CD4-positive, alpha-beta memory T cell (primary cell): ENCODE results near the gene LCN12. TPM values are rescaled to one million over a fixed set of nuclear protein-coding genes. Genes with fewer than 3 reads are reported as not detected.

ENCODE experiments used
- CTCF ChIA-PET: fragments of 350-600 bp; sonication (Branson Sonifier 250); formaldehyde crosslinking; loops from one replicate; lab custom pipeline; 2021; ENCODE audit warnings: inconsistent platforms; ENCODE audit not compliant: partially characterized antibody; lab: Charles Lee
- POLR2A ChIA-PET: fragments of 350-600 bp; sonication (Branson Sonifier 250); formaldehyde crosslinking; loops from one replicate; lab custom pipeline; 2021; ENCODE audit not compliant: partially characterized antibody; lab: Charles Lee
- DNase-seq, 5 donors: peaks; one replicate each; pipeline versions ENCODE4 v3.0.0 to v3.0.0-alpha.2; 2020 to 2022; ENCODE audit warnings: mixed read lengths in 1 of 5
- H3K27ac ChIP-seq: one replicate; pipeline ENCODE4 v1.7.0; 2013; ENCODE audit warnings: low read depth, low read length
- H3K27me3 ChIP-seq: 2 replicates; pipeline ENCODE4 v1.7.0; 2013; ENCODE audit warnings: mild to moderate bottlenecking, low read length, moderate library complexity; ENCODE audit not compliant: insufficient read depth
- H3K36me3 ChIP-seq: 2 replicates; pipeline ENCODE4 v1.7.0; 2013; ENCODE audit warnings: mild to moderate bottlenecking, low read length, moderate library complexity; ENCODE audit not compliant: insufficient read depth
- H3K4me1 ChIP-seq: 2 replicates; pipeline ENCODE4 v1.7.0; 2013; ENCODE audit warnings: mild to moderate bottlenecking, low read length, moderate library complexity; ENCODE audit not compliant: insufficient read depth
- H3K4me3 ChIP-seq, 2 donors: one replicate each; pipeline ENCODE4 v1.7.0; 2013; ENCODE audit warnings: low read length in 2 of 2, mild to moderate bottlenecking in 1 of 2
- H3K9me3 ChIP-seq, 2 donors: one replicate each; pipeline ENCODE4 v1.7.0; 2013; ENCODE audit warnings: low read length in 2 of 2, control low read depth in 1 of 2; ENCODE audit not compliant: control insufficient read depth in 1 of 2
- H3K27ac Mint-ChIP-seq, 7 donors: one replicate each; pipeline ENCODE4 v1.8.0; 2020 to 2021; ENCODE audit warnings: mixed read lengths in 7 of 7, mild to moderate bottlenecking in 6 of 7, inconsistent platforms in 3 of 7, moderate library complexity in 3 of 7
- H3K27me3 Mint-ChIP-seq, 2 donors: one replicate each; pipeline ENCODE4 v1.8.0; 2020 to 2021; ENCODE audit warnings: mixed read lengths in 2 of 2
- H3K36me3 Mint-ChIP-seq, 2 donors: one replicate each; pipeline ENCODE4 v1.8.0; 2020 to 2021; ENCODE audit warnings: mixed read lengths in 2 of 2, inconsistent platforms in 1 of 2, mild to moderate bottlenecking in 1 of 2
- H3K4me1 Mint-ChIP-seq, 4 donors: one replicate each; pipeline ENCODE4 v1.8.0; 2020 to 2021; ENCODE audit warnings: mixed read lengths in 4 of 4, mild to moderate bottlenecking in 1 of 4
- H3K4me3 Mint-ChIP-seq, 8 donors: one replicate each; pipeline ENCODE4 v1.8.0; 2020 to 2021; ENCODE audit warnings: mixed read lengths in 8 of 8, mild to moderate bottlenecking in 7 of 8, moderate library complexity in 6 of 8, inconsistent platforms in 3 of 8
- H3K9me3 Mint-ChIP-seq, 8 donors: one replicate each; pipeline ENCODE4 v1.8.0; 2020 to 2021; ENCODE audit warnings: mixed read lengths in 8 of 8, mild to moderate bottlenecking in 5 of 8, inconsistent platforms in 3 of 8, moderate library complexity in 1 of 8
- intact Hi-C: fragments of 100-400 bp; cut with micrococcal nuclease; formaldehyde crosslinking; loops from one replicate; pipeline ENCODE4 v1.15.1; 2023
- polyA plus RNA-seq, 2 donors: library from polyadenylated mRNA; unstranded; fragments of 300-500 nt; fragmentation: Illumina TruSeq; gene quantifications; one replicate each; pipeline ENCODE4 v1.2.3, GENCODE V29; 2021
- total RNA-seq, 2 experiments: library from RNA; stranded (reverse); gene quantifications; one replicate each; pipeline ENCODE4 v1.2.3, GENCODE V29; 2021

The LCN12 gene
- total and polyA plus RNA-seq, 4 experiments from 2014 or later: 0.72 to 1.4 TPM; not detected in 2

GRCh38 chr9:136913701-136914438 lies 38.2 kb upstream of the LCN12 start:
- H3K36me3 ChIP-seq: peaks cover 46% of the 10 kb centered on the region
- no peak for DNase-seq
- peaks cover 38 to 42% of the 10 kb centered on the region in 2 donors for H3K36me3 Mint-ChIP-seq
- H3K9me3 Mint-ChIP-seq: no peaks in the 10 kb centered on the region
- H3K27ac Mint-ChIP-seq: peak overlapping the region in 1 of 7 donors; percentile 37
- no peaks in the 10 kb centered on the region for H3K9me3 ChIP-seq
- intact Hi-C loops: no loop called here
- no peak overlapping the region for H3K4me3 ChIP-seq
- peaks cover 3 to 16% (median 6%) of the 10 kb centered on the region in 4 donors for H3K4me1 Mint-ChIP-seq
- H3K4me1 ChIP-seq: no peaks in the 10 kb centered on the region
- ChIA-PET CTCF (no interaction called here), POLR2A (no interaction called here)
- H3K27me3 ChIP-seq: no peaks in the 10 kb centered on the region
- H3K27me3 Mint-ChIP-seq: no peaks in the 10 kb centered on the region
- H3K4me3 Mint-ChIP-seq: no peak overlapping the region
- H3K27ac ChIP-seq: no peak overlapping the region

GRCh38 chr9:136915632-136916329 lies 36.3 kb upstream of the LCN12 start:
- no peak overlapping the region for H3K4me3 ChIP-seq
- CTCF ChIA-PET: no interaction called here
- H3K27me3 ChIP-seq: no peaks in the 10 kb centered on the region
- no peaks in the 10 kb centered on the region for H3K4me1 ChIP-seq
- peaks cover 50% of the 10 kb centered on the region for H3K36me3 ChIP-seq
- Mint-ChIP-seq H3K9me3 (no peaks in the 10 kb centered on the region), H3K27me3 (no peaks in the 10 kb centered on the region), H3K27ac (no peak overlapping the region), H3K4me3 (no peak overlapping the region), H3K4me1 (peaks cover 1 to 13% (median 5%) of the 10 kb centered on the region in 4 donors), H3K36me3 (peaks cover 39 to 49% of the 10 kb centered on the region in 2 donors)
- no peak for DNase-seq
- POLR2A ChIA-PET: no interaction called here
- H3K27ac ChIP-seq: no peak overlapping the region
- H3K9me3 ChIP-seq: no peaks in the 10 kb centered on the region
- intact Hi-C loops: no loop called here

GRCh38 chr9:136916330-136917184 lies 35.5 kb upstream of the LCN12 start:
- no peak for DNase-seq
- Mint-ChIP-seq H3K36me3 (peaks cover 37 to 49% of the 10 kb centered on the region in 2 donors), H3K27ac (peak overlapping the region in 2 of 7 donors; percentile 17 to 30), H3K4me3 (no peak overlapping the region), H3K9me3 (no peaks in the 10 kb centered on the region), H3K4me1 (peaks cover 1 to 11% (median 5%) of the 10 kb centered on the region in 4 donors), H3K27me3 (no peaks in the 10 kb centered on the region)
- POLR2A ChIA-PET: no interaction called here
- Histone ChIP-seq H3K4me1 (no peaks in the 10 kb centered on the region), H3K9me3 (no peaks in the 10 kb centered on the region), H3K36me3 (peaks cover 57% of the 10 kb centered on the region), H3K4me3 (no peak overlapping the region), H3K27me3 (no peaks in the 10 kb centered on the region), H3K27ac (no peak overlapping the region)
- CTCF ChIA-PET: no interaction called here
- intact Hi-C loops: no loop called here

- ChIA-PET POLR2A (no interaction called here), CTCF (no interaction called here)
- H3K27ac ChIP-seq: no peak overlapping the region
- peaks cover 1 to 13% (median 7%) of the 10 kb centered on the region in 4 donors for H3K4me1 Mint-ChIP-seq
- H3K27me3 Mint-ChIP-seq: no peaks in the 10 kb centered on the region
- H3K27ac Mint-ChIP-seq: peak overlapping the region in 1 of 7 donors; percentile 88
- no peaks in the 10 kb centered on the region for H3K27me3 ChIP-seq
- H3K36me3 Mint-ChIP-seq: peaks cover 40 to 55% of the 10 kb centered on the region in 2 donors
- H3K9me3 Mint-ChIP-seq: no peaks in the 10 kb centered on the region
- DNase-seq: no peak
- H3K4me1 ChIP-seq: no peaks in the 10 kb centered on the region
- H3K36me3 ChIP-seq: peaks cover 65% of the 10 kb centered on the region
- H3K9me3 ChIP-seq: no peaks in the 10 kb centered on the region
- H3K4me3 Mint-ChIP-seq: no peak overlapping the region
- intact Hi-C loops: no loop called here
- no peak overlapping the region for H3K4me3 ChIP-seq
Measured at GRCh38 chr9:136917902-136918301, 34.2 kb upstream of the LCN12 start.

GRCh38 chr9:136920069-136920468 lies 32.0 kb upstream of the LCN12 start:
- POLR2A ChIA-PET: no interaction called here
- no peak for DNase-seq
- Histone ChIP-seq H3K4me3 (no peak overlapping the region), H3K36me3 (peaks cover 56% of the 10 kb centered on the region), H3K9me3 (no peaks in the 10 kb centered on the region), H3K27ac (no peak overlapping the region), H3K4me1 (no peaks in the 10 kb centered on the region), H3K27me3 (no peaks in the 10 kb centered on the region)
- CTCF ChIA-PET: no interaction called here
- Mint-ChIP-seq H3K27me3 (no peaks in the 10 kb centered on the region), H3K4me3 (no peak overlapping the region), H3K36me3 (peaks cover 39 to 56% of the 10 kb centered on the region in 2 donors), H3K9me3 (no peaks in the 10 kb centered on the region), H3K27ac (peak overlapping the region in 1 of 7 donors; percentile 61), H3K4me1 (peaks cover 1 to 13% (median 5%) of the 10 kb centered on the region in 4 donors)
- intact Hi-C loops: no loop called here

GRCh38 chr9:136920734-136921231 lies 31.3 kb upstream of the LCN12 start:
- CTCF ChIA-PET: interaction anchor here (1.0 kb wide), 1 partner anchor 79 kb away, joined by 3 read pairs; no protein-coding TSS in a partner anchor

More at GRCh38 chr9:136920734-136921231, 31.3 kb upstream of the LCN12 start:
- Mint-ChIP-seq H3K27ac (no peak overlapping the region), H3K4me1 (peaks cover 1 to 10% (median 5%) of the 10 kb centered on the region in 4 donors), H3K4me3 (no peak overlapping the region), H3K9me3 (no peaks in the 10 kb centered on the region), H3K27me3 (no peaks in the 10 kb centered on the region), H3K36me3 (peaks cover 34 to 51% of the 10 kb centered on the region in 2 donors)
- Histone ChIP-seq H3K4me3 (no peak overlapping the region), H3K36me3 (peaks cover 55% of the 10 kb centered on the region), H3K27ac (no peak overlapping the region), H3K9me3 (no peaks in the 10 kb centered on the region), H3K4me1 (no peaks in the 10 kb centered on the region), H3K27me3 (no peaks in the 10 kb centered on the region)
- POLR2A ChIA-PET: interaction anchor here (0.8 to 1.2 kb wide), 2 partner anchors 19 to 77 kb away, joined by 3 read pairs; no protein-coding TSS in a partner anchor
- no peak for DNase-seq
- intact Hi-C loops: no loop called here
